DND-41 (cell line): ENCODE data around the gene ZDHHC18.

ENCODE experiments used
- CTCF ChIP-seq: IDR thresholded peaks from 2 replicates; pipeline ENCODE4 v1.5.1; 2012; ENCODE audit warnings: borderline replicate concordance, low read length, moderate library complexity, mild to moderate bottlenecking; ENCODE audit not compliant: poor library complexity, severe bottlenecking; ENCODE audit errors: extremely low read depth
- EZH2 ChIP-seq: IDR thresholded peaks from 3 replicates; pipeline ENCODE4 v1.6.1; 2012; ENCODE audit warnings: borderline replicate concordance, low read depth, mild to moderate bottlenecking, moderate library complexity, low read length, inconsistent platforms; ENCODE audit not compliant: severe bottlenecking

- no peak for TF ChIP-seq CTCF
- no peak for TF ChIP-seq EZH2
Measured at GRCh38 chr1:26794391-26794790, 32.1 kb upstream of the ZDHHC18 start.
